GM23338 (cell line): ENCODE results near the gene GCA. TPM values are rescaled to one million over a fixed set of nuclear protein-coding genes. Genes with fewer than 3 reads are reported as not detected.

Experiments
- ATAC-seq: fragments of 200-7000 bp; cut with Tn5 transposase; 3 replicates; pipeline ENCODE4 v1.9.1; 2020
- DNase-seq: peaks from one replicate; pipeline ENCODE4 v3.0.0-alpha.2; 2015; ENCODE audit warnings: low spot score
- H2AFZ ChIP-seq: fragments of 200-600 bp; sonication (generic); 2 replicates; pipeline ENCODE4 v1.8.0; 2016; ENCODE audit warnings: antibody characterized with exemption, mild to moderate bottlenecking, moderate library complexity
- H3F3A ChIP-seq: fragments of 200-600 bp; sonication (generic); replicated peaks from 2 replicates; pipeline ENCODE4 v1.8.0; 2017; ENCODE audit warnings: antibody characterized with exemption, mixed run types, low read depth
- H3K27ac ChIP-seq: fragments of 200-600 bp; sonication (generic); 2 replicates; pipeline ENCODE4 v1.6.1; 2016; ENCODE audit warnings: low read depth
- H3K27me3 ChIP-seq: fragments of 200-600 bp; sonication (generic); 2 replicates; pipeline ENCODE4 v1.8.0; 2016; ENCODE audit warnings: mild to moderate bottlenecking, mixed run types, moderate library complexity; ENCODE audit not compliant: insufficient read depth
- H3K36me3 ChIP-seq: fragments of 200-600 bp; sonication (generic); 2 replicates; pipeline ENCODE4 v1.8.0; 2016; ENCODE audit warnings: mild to moderate bottlenecking; ENCODE audit not compliant: insufficient read depth
- H3K4me1 ChIP-seq: fragments of 200-600 bp; sonication (generic); 2 replicates; pipeline ENCODE4 v1.8.0; 2016; ENCODE audit warnings: mild to moderate bottlenecking, moderate library complexity; ENCODE audit not compliant: insufficient read depth
- H3K4me2 ChIP-seq: fragments of 200-600 bp; sonication (generic); 2 replicates; pipeline ENCODE4 v1.7.1; 2017; ENCODE audit warnings: mixed run types
- H3K4me3 ChIP-seq: fragments of 200-600 bp; sonication (generic); 2 replicates; pipeline ENCODE4 v1.6.1; 2016; ENCODE audit warnings: mixed run types
- H3K79me2 ChIP-seq: fragments of 200-600 bp; sonication (generic); replicated peaks from 2 replicates; pipeline ENCODE4 v1.8.0; 2017; ENCODE audit warnings: mild to moderate bottlenecking; ENCODE audit not compliant: insufficient read depth
- H3K9me2 ChIP-seq: fragments of 200-600 bp; sonication (generic); 2 replicates; pipeline ENCODE4 v1.8.0; 2017; ENCODE audit not compliant: insufficient read depth
- H4K20me1 ChIP-seq: fragments of 200-600 bp; sonication (generic); replicated peaks from 2 replicates; pipeline ENCODE4 v1.8.0; 2017; ENCODE audit warnings: mild to moderate bottlenecking; ENCODE audit not compliant: insufficient read depth
- H3K27ac Mint-ChIP-seq: 2 replicates; pipeline ENCODE4 v1.8.0; 2020; ENCODE audit warnings: inconsistent platforms, mild to moderate bottlenecking, moderate library complexity, mixed read lengths
- H3K27me3 Mint-ChIP-seq: 3 replicates; pipeline ENCODE4 v1.8.0; 2022; ENCODE audit warnings: low read depth, mild to moderate bottlenecking, moderate library complexity, mixed read lengths, inconsistent platforms; ENCODE audit not compliant: insufficient read depth, poor library complexity
- H3K36me3 Mint-ChIP-seq: 3 replicates; pipeline ENCODE4 v1.8.0; 2021; ENCODE audit warnings: low read depth, mild to moderate bottlenecking, inconsistent platforms, moderate library complexity, mixed read lengths
- H3K4me1 Mint-ChIP-seq: 3 replicates; pipeline ENCODE4 v1.8.0; 2020; ENCODE audit warnings: mild to moderate bottlenecking, inconsistent platforms, mixed read lengths
- H3K4me3 Mint-ChIP-seq: 3 replicates; pipeline ENCODE4 v1.8.0; 2021; ENCODE audit warnings: moderate library complexity, mild to moderate bottlenecking, inconsistent platforms, mixed read lengths
- H3K9me3 Mint-ChIP-seq: 3 replicates; pipeline ENCODE4 v1.8.0; 2020; ENCODE audit warnings: moderate library complexity, mild to moderate bottlenecking, inconsistent platforms, mixed read lengths
- EZH2 ChIP-seq: fragments of 200-600 bp; sonication (generic); IDR thresholded peaks from one replicate; pipeline ENCODE4 v1.8.0; 2017; ENCODE audit warnings: antibody characterized with exemption, mild to moderate bottlenecking, low read depth; ENCODE audit not compliant: unreplicated experiment
- EZH2phosphoT487 ChIP-seq: fragments of 200-600 bp; sonication (generic); IDR thresholded peaks from one replicate; pipeline ENCODE4 v1.8.1; 2018; ENCODE audit warnings: antibody characterized with exemption; ENCODE audit not compliant: unreplicated experiment
- JUNB ChIP-seq: IDR thresholded peaks from one replicate; pipeline ENCODE4 v1.6.1; 2016; ENCODE audit warnings: antibody characterized with exemption; ENCODE audit not compliant: unreplicated experiment
- NANOG ChIP-seq: IDR thresholded peaks from 2 replicates; pipeline ENCODE4 v1.6.1; 2016; ENCODE audit warnings: antibody characterized with exemption, borderline replicate concordance
- POLR2AphosphoS5 ChIP-seq: IDR thresholded peaks from 2 replicates; pipeline ENCODE4 v1.6.1; 2016; ENCODE audit warnings: antibody characterized with exemption, low read depth
- STAT1 ChIP-seq: IDR thresholded peaks from one replicate; pipeline ENCODE4 v1.6.1; 2016; ENCODE audit warnings: antibody characterized with exemption; ENCODE audit not compliant: unreplicated experiment
- ZNF114 ChIP-seq: fragments of 250-450 bp; sonication (Bioruptor Pico); IDR thresholded peaks from 2 replicates; pipeline ENCODE4 v1.5.0; 2020; ENCODE audit warnings: mild to moderate bottlenecking, moderate library complexity
- polyA plus RNA-seq: library from polyadenylated mRNA; unstranded; fragments of >200 nt; fragmentation: Nextera tagmentation; extraction: Ambion mirVana; gene quantifications from 2 replicates; pipeline ENCODE4 v1.2.1, GENCODE V29; 2016
- total RNA-seq: library from RNA; depleted of rRNA; stranded (reverse); fragments of >200 nt; shearing (Covaris generic); gene quantifications from 2 replicates; pipeline ENCODE4 v1.2.3, GENCODE V29; 2014
- TF ChIP-seq, protein P1 (sequence below): IDR thresholded peaks from 2 replicates; pipeline ENCODE4 v1.6.1; 2016; ENCODE audit warnings: antibody characterized with exemption
- TF ChIP-seq, protein P2 (sequence below), 2 experiments: fragments of 200-600 bp in 1 of 2; sonication (generic) in 1 of 2; conservative IDR thresholded peaks; 2 replicates each; pipeline versions ENCODE4 v1.5.1 to v1.6.1; 2016 to 2017; ENCODE audit warnings: antibody characterized with exemption in 2 of 2, low read depth in 2 of 2, mild to moderate bottlenecking in 2 of 2, moderate library complexity in 1 of 2
- TF ChIP-seq, protein P3 (sequence below): fragments of 250-450 bp; sonication (Bioruptor Pico); IDR thresholded peaks from 2 replicates; pipeline ENCODE4 v1.5.0; 2020; ENCODE audit warnings: mild to moderate bottlenecking, moderate library complexity

GCA gene
- total and polyA plus RNA-seq, 2 experiments from 2014 or later = 39.3 to 62.7 TPM

DNA sequence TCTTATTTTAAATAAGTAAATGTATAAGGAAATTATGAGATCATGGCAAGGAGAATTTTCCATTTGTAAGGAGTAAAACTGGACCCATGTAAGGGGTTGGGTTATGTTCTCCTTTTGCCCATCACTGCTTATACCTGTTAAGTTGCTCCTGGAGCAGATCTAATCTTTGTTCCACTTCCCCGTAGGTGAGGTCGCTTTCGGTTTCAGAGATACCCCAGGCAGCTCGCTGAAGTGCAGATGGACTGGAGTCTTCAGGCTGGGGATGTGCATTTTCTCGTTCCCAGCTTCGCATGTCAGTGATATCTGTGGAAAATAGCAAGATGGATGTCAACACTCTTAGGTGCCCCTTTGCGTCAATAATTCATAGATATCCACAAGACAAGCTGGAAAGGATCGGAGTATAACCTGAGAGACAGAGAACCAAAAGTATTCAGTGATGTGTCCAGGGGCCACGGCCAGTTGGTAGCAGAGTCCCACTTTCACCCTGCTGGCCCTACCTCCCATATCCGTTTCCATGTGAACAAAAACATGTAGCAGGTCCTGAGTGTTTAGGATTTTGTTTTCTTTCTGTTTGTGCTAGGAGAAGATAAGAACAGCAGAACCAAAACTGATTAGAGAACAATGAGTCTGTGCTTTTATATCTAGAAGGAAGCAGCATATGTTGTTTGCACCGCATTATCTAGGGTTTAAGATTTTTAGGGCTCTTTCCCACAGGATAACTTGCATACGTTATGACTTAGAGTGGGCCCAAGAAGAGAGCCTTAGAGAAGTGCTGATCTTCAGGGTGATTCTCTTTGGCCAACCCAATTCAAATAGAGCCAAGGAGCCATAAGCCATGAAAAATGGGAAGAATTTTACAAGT lies 36.0 kb downstream of the GCA start:
- H3K9me3 Mint-ChIP-seq = no peaks in the 10 kb centered on the region
- Histone ChIP-seq H3K36me3 (no peaks in the 10 kb centered on the region), H3K27me3 (no peaks in the 10 kb centered on the region), H3F3A (no peaks in the 10 kb centered on the region), H4K20me1 (no peaks in the 10 kb centered on the region), H3K4me3 (no peak overlapping the region), H3K9me2 (no peaks in the 10 kb centered on the region), H3K79me2 (no peaks in the 10 kb centered on the region), H3K4me2 (no peak overlapping the region), H3K4me1 (no peaks in the 10 kb centered on the region), H2AFZ (no peak overlapping the region), H3K27ac (no peak overlapping the region)
- no peak overlapping the region for H3K4me3 Mint-ChIP-seq
- DNase-seq (no peak), ATAC-seq (no peak)
- no peaks in the 10 kb centered on the region for H3K4me1 Mint-ChIP-seq
- no peaks in the 10 kb centered on the region for H3K27me3 Mint-ChIP-seq
- no peak overlapping the region for H3K27ac Mint-ChIP-seq
- no peaks in the 10 kb centered on the region for H3K36me3 Mint-ChIP-seq
- TF ChIP-seq, protein P1, sequence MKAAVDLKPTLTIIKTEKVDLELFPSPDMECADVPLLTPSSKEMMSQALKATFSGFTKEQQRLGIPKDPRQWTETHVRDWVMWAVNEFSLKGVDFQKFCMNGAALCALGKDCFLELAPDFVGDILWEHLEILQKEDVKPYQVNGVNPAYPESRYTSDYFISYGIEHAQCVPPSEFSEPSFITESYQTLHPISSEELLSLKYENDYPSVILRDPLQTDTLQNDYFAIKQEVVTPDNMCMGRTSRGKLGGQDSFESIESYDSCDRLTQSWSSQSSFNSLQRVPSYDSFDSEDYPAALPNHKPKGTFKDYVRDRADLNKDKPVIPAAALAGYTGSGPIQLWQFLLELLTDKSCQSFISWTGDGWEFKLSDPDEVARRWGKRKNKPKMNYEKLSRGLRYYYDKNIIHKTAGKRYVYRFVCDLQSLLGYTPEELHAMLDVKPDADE = no peak
- TF ChIP-seq NANOG (no peak), JUNB (no peak), EZH2 (no peak)

DNA sequence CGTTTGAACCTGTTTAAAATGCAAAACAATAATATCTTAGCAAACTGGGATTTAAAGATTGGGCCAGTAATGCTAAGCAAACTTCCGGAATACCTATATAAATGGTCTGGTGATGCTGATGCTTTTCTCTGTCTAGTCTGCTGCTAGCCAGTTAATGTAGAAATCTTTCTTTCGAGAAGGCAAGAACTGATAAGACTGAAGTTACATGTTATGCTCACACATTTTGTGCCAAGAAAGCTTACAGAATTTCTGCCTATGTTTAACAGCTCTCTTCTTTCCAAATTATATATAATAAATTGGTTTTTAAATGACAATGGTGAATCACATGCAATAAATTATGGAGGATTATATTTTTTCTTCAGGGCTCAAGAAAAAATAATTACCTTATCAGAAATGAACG lies 37.9 kb downstream of the GCA start:
- DNase-seq = no peak
- Mint-ChIP-seq H3K36me3 (no peaks in the 10 kb centered on the region), H3K27ac (no peak overlapping the region), H3K27me3 (no peaks in the 10 kb centered on the region), H3K4me1 (no peaks in the 10 kb centered on the region), H3K4me3 (no peak overlapping the region), H3K9me3 (no peaks in the 10 kb centered on the region)
- no peak for ATAC-seq
- H4K20me1 ChIP-seq = no peaks in the 10 kb centered on the region
- H3K4me2 ChIP-seq = no peak overlapping the region
- no peaks in the 10 kb centered on the region for H3K79me2 ChIP-seq
- no peaks in the 10 kb centered on the region for H3F3A ChIP-seq
- H3K27ac ChIP-seq = no peak overlapping the region
- H3K4me3 ChIP-seq = no peak overlapping the region
- H3K4me1 ChIP-seq = no peaks in the 10 kb centered on the region
- H3K27me3 ChIP-seq = no peaks in the 10 kb centered on the region
- no peaks in the 10 kb centered on the region for H3K36me3 ChIP-seq
- no peaks in the 10 kb centered on the region for H3K9me2 ChIP-seq
- H2AFZ ChIP-seq = no peak overlapping the region
- TF ChIP-seq STAT1 = no peak
- TF ChIP-seq, protein P2, sequence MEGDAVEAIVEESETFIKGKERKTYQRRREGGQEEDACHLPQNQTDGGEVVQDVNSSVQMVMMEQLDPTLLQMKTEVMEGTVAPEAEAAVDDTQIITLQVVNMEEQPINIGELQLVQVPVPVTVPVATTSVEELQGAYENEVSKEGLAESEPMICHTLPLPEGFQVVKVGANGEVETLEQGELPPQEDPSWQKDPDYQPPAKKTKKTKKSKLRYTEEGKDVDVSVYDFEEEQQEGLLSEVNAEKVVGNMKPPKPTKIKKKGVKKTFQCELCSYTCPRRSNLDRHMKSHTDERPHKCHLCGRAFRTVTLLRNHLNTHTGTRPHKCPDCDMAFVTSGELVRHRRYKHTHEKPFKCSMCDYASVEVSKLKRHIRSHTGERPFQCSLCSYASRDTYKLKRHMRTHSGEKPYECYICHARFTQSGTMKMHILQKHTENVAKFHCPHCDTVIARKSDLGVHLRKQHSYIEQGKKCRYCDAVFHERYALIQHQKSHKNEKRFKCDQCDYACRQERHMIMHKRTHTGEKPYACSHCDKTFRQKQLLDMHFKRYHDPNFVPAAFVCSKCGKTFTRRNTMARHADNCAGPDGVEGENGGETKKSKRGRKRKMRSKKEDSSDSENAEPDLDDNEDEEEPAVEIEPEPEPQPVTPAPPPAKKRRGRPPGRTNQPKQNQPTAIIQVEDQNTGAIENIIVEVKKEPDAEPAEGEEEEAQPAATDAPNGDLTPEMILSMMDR (conservative IDR thresholded peaks at IDR 0.05; ENCODE audit: low read depth in 2 of 2) = no peak
- no peak for TF ChIP-seq EZH2phosphoT487
- no peak for TF ChIP-seq JUNB
- TF ChIP-seq, protein P3, sequence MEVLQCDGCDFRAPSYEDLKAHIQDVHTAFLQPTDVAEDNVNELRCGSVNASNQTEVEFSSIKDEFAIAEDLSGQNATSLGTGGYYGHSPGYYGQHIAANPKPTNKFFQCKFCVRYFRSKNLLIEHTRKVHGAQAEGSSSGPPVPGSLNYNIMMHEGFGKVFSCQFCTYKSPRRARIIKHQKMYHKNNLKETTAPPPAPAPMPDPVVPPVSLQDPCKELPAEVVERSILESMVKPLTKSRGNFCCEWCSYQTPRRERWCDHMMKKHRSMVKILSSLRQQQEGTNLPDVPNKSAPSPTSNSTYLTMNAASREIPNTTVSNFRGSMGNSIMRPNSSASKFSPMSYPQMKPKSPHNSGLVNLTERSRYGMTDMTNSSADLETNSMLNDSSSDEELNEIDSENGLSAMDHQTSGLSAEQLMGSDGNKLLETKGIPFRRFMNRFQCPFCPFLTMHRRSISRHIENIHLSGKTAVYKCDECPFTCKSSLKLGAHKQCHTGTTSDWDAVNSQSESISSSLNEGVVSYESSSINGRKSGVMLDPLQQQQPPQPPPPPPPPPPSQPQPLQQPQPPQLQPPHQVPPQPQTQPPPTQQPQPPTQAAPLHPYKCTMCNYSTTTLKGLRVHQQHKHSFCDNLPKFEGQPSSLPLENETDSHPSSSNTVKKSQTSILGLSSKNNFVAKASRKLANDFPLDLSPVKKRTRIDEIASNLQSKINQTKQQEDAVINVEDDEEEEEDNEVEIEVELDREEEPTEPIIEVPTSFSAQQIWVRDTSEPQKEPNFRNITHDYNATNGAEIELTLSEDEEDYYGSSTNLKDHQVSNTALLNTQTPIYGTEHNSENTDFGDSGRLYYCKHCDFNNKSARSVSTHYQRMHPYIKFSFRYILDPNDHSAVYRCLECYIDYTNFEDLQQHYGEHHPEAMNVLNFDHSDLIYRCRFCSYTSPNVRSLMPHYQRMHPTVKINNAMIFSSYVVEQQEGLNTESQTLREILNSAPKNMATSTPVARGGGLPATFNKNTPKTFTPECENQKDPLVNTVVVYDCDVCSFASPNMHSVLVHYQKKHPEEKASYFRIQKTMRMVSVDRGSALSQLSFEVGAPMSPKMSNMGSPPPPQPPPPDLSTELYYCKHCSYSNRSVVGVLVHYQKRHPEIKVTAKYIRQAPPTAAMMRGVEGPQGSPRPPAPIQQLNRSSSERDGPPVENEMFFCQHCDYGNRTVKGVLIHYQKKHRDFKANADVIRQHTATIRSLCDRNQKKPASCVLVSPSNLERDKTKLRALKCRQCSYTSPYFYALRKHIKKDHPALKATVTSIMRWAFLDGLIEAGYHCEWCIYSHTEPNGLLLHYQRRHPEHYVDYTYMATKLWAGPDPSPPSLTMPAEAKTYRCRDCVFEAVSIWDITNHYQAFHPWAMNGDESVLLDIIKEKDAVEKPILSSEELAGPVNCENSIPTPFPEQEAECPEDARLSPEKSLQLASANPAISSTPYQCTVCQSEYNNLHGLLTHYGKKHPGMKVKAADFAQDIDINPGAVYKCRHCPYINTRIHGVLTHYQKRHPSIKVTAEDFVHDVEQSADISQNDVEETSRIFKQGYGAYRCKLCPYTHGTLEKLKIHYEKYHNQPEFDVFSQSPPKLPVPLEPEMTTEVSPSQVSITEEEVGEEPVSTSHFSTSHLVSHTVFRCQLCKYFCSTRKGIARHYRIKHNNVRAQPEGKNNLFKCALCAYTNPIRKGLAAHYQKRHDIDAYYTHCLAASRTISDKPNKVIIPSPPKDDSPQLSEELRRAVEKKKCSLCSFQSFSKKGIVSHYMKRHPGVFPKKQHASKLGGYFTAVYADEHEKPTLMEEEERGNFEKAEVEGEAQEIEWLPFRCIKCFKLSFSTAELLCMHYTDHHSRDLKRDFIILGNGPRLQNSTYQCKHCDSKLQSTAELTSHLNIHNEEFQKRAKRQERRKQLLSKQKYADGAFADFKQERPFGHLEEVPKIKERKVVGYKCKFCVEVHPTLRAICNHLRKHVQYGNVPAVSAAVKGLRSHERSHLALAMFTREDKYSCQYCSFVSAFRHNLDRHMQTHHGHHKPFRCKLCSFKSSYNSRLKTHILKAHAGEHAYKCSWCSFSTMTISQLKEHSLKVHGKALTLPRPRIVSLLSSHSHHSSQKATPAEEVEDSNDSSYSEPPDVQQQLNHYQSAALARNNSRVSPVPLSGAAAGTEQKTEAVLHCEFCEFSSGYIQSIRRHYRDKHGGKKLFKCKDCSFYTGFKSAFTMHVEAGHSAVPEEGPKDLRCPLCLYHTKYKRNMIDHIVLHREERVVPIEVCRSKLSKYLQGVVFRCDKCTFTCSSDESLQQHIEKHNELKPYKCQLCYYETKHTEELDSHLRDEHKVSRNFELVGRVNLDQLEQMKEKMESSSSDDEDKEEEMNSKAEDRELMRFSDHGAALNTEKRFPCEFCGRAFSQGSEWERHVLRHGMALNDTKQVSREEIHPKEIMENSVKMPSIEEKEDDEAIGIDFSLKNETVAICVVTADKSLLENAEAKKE = no peak
- TF ChIP-seq, protein P1 = no peak
- no peak for TF ChIP-seq POLR2AphosphoS5
- no peak for TF ChIP-seq ZNF114 (CRISPR knock-in tag)
